ENCODE data around the gene ARMC2.

The ARMC2 gene

DNA sequence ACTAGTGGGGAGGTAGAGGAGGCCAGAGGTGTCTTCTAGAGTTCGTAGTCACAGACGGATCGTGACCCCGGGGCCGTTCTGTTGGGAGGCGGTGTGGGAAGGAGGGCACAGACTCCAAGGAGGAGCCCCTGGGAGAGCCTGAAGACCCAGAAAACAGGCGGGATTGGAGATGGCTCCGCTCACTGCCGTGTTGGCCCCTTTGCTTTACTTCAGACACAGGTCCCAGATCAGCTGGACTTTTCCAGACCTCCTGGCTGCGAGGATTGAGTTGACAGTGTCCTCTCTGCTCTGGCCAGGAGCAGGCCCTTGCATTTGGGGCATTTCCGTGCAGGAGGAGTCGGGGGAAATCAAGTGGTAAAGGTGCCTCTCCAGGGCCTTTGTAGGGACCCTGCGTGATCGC, 112.9 kb downstream of the ARMC2 start:
- Histone ChIP-seq H2AFZ (ENCODE audit: low read length) (no peak overlapping the region), H3K9me3 (ENCODE audit: low read length) (no peaks in the 10 kb centered on the region), H3K4me1 (ENCODE audit: insufficient read depth, low read length, severe bottlenecking) (no peaks in the 10 kb centered on the region), H4K20me1 (ENCODE audit: insufficient read depth, low read length) (no peaks in the 10 kb centered on the region), H3K27ac (ENCODE audit: low read depth, low read length, poor library complexity, severe bottlenecking) (no peak overlapping the region), H3K79me2 (ENCODE audit: insufficient read depth, low read length) (no peaks in the 10 kb centered on the region), H3K9ac (ENCODE audit: low read length) (no peak overlapping the region), H3K27me3 (ENCODE audit: insufficient read depth, low read length) (no peaks in the 10 kb centered on the region), H3K36me3 (ENCODE audit: insufficient read depth, low read length) (no peaks in the 10 kb centered on the region), H3K4me3 (ENCODE audit: low read depth, low read length, poor library complexity, severe bottlenecking) (no peak overlapping the region), H3K4me2 (ENCODE audit: low read length) (no peak overlapping the region), H3F3A (ENCODE audit: insufficient read depth, low read length) (no peaks in the 10 kb centered on the region), H3K9me2 (ENCODE audit: low read depth, low read length) (no peaks in the 10 kb centered on the region)
- TF ChIP-seq, protein P1, sequence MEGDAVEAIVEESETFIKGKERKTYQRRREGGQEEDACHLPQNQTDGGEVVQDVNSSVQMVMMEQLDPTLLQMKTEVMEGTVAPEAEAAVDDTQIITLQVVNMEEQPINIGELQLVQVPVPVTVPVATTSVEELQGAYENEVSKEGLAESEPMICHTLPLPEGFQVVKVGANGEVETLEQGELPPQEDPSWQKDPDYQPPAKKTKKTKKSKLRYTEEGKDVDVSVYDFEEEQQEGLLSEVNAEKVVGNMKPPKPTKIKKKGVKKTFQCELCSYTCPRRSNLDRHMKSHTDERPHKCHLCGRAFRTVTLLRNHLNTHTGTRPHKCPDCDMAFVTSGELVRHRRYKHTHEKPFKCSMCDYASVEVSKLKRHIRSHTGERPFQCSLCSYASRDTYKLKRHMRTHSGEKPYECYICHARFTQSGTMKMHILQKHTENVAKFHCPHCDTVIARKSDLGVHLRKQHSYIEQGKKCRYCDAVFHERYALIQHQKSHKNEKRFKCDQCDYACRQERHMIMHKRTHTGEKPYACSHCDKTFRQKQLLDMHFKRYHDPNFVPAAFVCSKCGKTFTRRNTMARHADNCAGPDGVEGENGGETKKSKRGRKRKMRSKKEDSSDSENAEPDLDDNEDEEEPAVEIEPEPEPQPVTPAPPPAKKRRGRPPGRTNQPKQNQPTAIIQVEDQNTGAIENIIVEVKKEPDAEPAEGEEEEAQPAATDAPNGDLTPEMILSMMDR (IDR thresholded peaks at IDR 0.05; ENCODE audit: low read length): no peak

DNA sequence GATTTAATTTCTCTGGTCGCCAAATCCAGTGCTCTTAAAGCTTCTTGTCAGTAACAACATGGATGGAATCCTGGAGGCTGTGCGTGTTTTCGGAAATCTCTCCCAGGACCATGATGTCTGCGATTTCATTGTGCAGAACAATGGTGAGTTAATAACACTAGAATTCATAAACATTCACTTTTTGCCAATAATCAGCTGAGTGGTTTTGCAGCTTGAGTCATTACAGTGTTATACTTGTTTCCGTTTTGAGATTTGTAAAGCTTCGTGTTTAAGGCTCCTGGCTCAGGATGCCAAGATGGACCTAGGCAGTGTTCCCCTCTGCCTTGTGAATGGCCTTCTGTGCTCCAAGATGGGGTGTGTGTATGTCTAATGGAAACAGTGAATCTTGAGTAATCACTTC, 113.8 kb downstream of the ARMC2 start:
- H3K4me1 ChIP-seq (ENCODE audit: insufficient read depth, low read length, severe bottlenecking): no peaks in the 10 kb centered on the region
- no peak overlapping the region for H3K4me2 ChIP-seq (ENCODE audit: low read length)
- no peaks in the 10 kb centered on the region for H3F3A ChIP-seq (ENCODE audit: insufficient read depth, low read length)
- H3K27me3 ChIP-seq (ENCODE audit: insufficient read depth, low read length): no peaks in the 10 kb centered on the region
- H3K36me3 ChIP-seq (ENCODE audit: insufficient read depth, low read length): no peaks in the 10 kb centered on the region
- no peak overlapping the region for H3K27ac ChIP-seq (ENCODE audit: low read depth, low read length, poor library complexity, severe bottlenecking)
- TF ChIP-seq, protein P1 (IDR thresholded peaks at IDR 0.05; ENCODE audit: low read length): no peak
- TF ChIP-seq EZH2 (IDR thresholded peaks at IDR 0.05; ENCODE audit: borderline replicate concordance, low read length): no peak
- no peak overlapping the region for H2AFZ ChIP-seq (ENCODE audit: low read length)
- H3K9me3 ChIP-seq (ENCODE audit: low read length): no peaks in the 10 kb centered on the region
- H3K9ac ChIP-seq (ENCODE audit: low read length): no peak overlapping the region
- no peaks in the 10 kb centered on the region for H3K9me2 ChIP-seq (ENCODE audit: low read depth, low read length)
- no peaks in the 10 kb centered on the region for H4K20me1 ChIP-seq (ENCODE audit: insufficient read depth, low read length)
- H3K79me2 ChIP-seq (ENCODE audit: insufficient read depth, low read length): no peaks in the 10 kb centered on the region
- H3K4me3 ChIP-seq (ENCODE audit: low read depth, low read length, poor library complexity, severe bottlenecking): no peak overlapping the region

DNA sequence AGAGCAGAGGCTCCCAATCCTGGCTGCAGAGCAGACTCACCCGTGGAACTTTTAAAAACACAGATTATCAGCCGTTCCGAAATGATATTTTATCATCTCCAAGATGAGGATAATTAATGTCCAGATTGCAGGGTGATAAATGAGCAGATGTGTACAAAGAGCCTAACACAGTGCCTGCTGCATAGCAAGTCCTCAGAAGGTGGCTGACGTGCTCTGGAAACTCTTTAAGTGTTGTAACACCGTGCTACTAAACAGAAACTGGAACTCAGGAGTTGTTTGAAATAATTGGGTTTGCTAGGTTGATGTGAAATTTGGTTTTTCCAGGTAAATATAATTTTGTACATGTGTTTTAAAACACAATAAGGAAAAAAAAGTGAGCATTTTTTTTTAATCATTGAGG, 118.0 kb downstream of the ARMC2 start:
- H3K36me3 ChIP-seq (ENCODE audit: insufficient read depth, low read length): no peaks in the 10 kb centered on the region
- H3K4me3 ChIP-seq (ENCODE audit: low read depth, low read length, poor library complexity, severe bottlenecking): no peak overlapping the region
- no peak overlapping the region for H3K9ac ChIP-seq (ENCODE audit: low read length)
- no peak overlapping the region for H2AFZ ChIP-seq (ENCODE audit: low read length)
- no peak overlapping the region for H3K27ac ChIP-seq (ENCODE audit: low read depth, low read length, poor library complexity, severe bottlenecking)
- no peaks in the 10 kb centered on the region for H4K20me1 ChIP-seq (ENCODE audit: insufficient read depth, low read length)
- no peaks in the 10 kb centered on the region for H3F3A ChIP-seq (ENCODE audit: insufficient read depth, low read length)
- no peaks in the 10 kb centered on the region for H3K4me1 ChIP-seq (ENCODE audit: insufficient read depth, low read length, severe bottlenecking)
- TF ChIP-seq EZH2 (IDR thresholded peaks at IDR 0.05; ENCODE audit: borderline replicate concordance, low read length): no peak
- TF ChIP-seq, protein P1 (IDR thresholded peaks at IDR 0.05; ENCODE audit: low read length): no peak
- H3K9me2 ChIP-seq (ENCODE audit: low read depth, low read length): no peaks in the 10 kb centered on the region
- H3K9me3 ChIP-seq (ENCODE audit: low read length): no peaks in the 10 kb centered on the region
- no peaks in the 10 kb centered on the region for H3K79me2 ChIP-seq (ENCODE audit: insufficient read depth, low read length)
- no peaks in the 10 kb centered on the region for H3K27me3 ChIP-seq (ENCODE audit: insufficient read depth, low read length)
- H3K4me2 ChIP-seq (ENCODE audit: low read length): no peak overlapping the region

Data from OCI-LY1 (cell line).